HCT116 (cell line): ENCODE data around the gene DLG2. TPM values are rescaled to one million over a fixed set of nuclear protein-coding genes. Genes with fewer than 3 reads are reported as not detected.

Experiments
- ATAC-seq: fragments of 200-7000 bp; cut with Tn5 transposase; 2 replicates; pipeline ENCODE4 v1.9.1; 2020; ENCODE audit warnings: mild to moderate bottlenecking, moderate library complexity
- BruUV-seq: library from RNA; stranded (reverse); fragments of 400-500 nt; replicated peaks from 2 replicates; lab custom pipeline; 2021; lab: Mats Ljungman, UMichigan
- CTCF ChIA-PET: fragments of 300-600 bp; sonication (Branson Sonifier 250); formaldehyde crosslinking; loops from one replicate; lab custom pipeline; 2021; ENCODE audit warnings: antibody characterized with exemption; lab: Charles Lee
- POLR2A ChIA-PET: fragments of 300-600, 350-600 bp; sonication (Branson Sonifier 250); formaldehyde crosslinking; loops from one replicate; lab custom pipeline; 2021; ENCODE audit warnings: antibody characterized with exemption; lab: Charles Lee
- RAD21 ChIA-PET, 2 experiments: fragments of 300-600 bp; sonication (Branson Sonifier 250); formaldehyde crosslinking; loops; one replicate each; lab custom pipeline; 2023; ENCODE audit warnings: low total read pairs in 2 of 2; ENCODE audit not compliant: uncharacterized antibody in 2 of 2, unreplicated experiment in 2 of 2, low non-redundant PET in 1 of 2; lab: Charles Lee
- DNase-seq: peaks from one replicate; pipeline ENCODE4 v3.0.0-alpha.2; 2010; ENCODE audit warnings: low read depth, low spot score
- H2AFZ ChIP-seq: fragments of 200-600 bp; shearing (Covaris generic), sonication (generic); 2 replicates; pipeline ENCODE4 v1.6.1; 2017; ENCODE audit warnings: low read depth, mixed run types, mixed read lengths, antibody characterized with exemption, low read length; ENCODE audit not compliant: poor library complexity, severe bottlenecking
- H3K27ac ChIP-seq: 2 replicates; pipeline ENCODE4 v1.5.1; 2012; ENCODE audit warnings: low read depth, low read length
- H3K27me3 ChIP-seq: fragments of 200-600 bp; sonication (generic); 2 replicates; pipeline ENCODE4 v1.6.1; 2016; ENCODE audit warnings: mixed run types, low read length, mixed read lengths; ENCODE audit not compliant: insufficient read depth
- H3K36me3 ChIP-seq, 2 experiments: fragments of 200-500 bp in 1 of 2; fragments of 200-600 bp in 1 of 2; sonication (Bioruptor generic) in 1 of 2; sonication (generic) in 1 of 2; 2 replicates each; pipeline versions ENCODE4 v1.5.1 to v1.6.1; 2014 to 2016; ENCODE audit warnings: low read length in 2 of 2, inconsistent platforms in 1 of 2, mixed read lengths in 1 of 2, mixed run types in 1 of 2; ENCODE audit not compliant: insufficient read depth in 2 of 2, control insufficient read depth in 1 of 2
- H3K4me1 ChIP-seq, 2 experiments: fragments of 200-600 bp in 1 of 2; sonication (generic) in 1 of 2; 2 replicates each; pipeline versions ENCODE4 v1.5.1 to v1.6.1; 2012 to 2017; ENCODE audit warnings: low read length in 2 of 2, inconsistent platforms in 1 of 2, mild to moderate bottlenecking in 1 of 2, mixed read lengths in 1 of 2, mixed run types in 1 of 2, moderate library complexity in 1 of 2; ENCODE audit not compliant: insufficient read depth in 2 of 2, control insufficient read depth in 1 of 2
- H3K4me2 ChIP-seq: fragments of 200-600 bp; sonication (generic); 2 replicates; pipeline ENCODE4 v1.6.1; 2017; ENCODE audit warnings: mixed run types, low read length, mixed read lengths
- H3K4me3 ChIP-seq, 2 experiments: fragments of 200-600 bp in 1 of 2; sonication (generic) in 1 of 2; replicated peaks in 1 of 2; 2 replicates each; pipeline ENCODE4 v1.5.1; 2011 to 2016; ENCODE audit warnings: low read length in 2 of 2, control low read depth in 1 of 2, low read depth in 1 of 2, mild to moderate bottlenecking in 1 of 2, mixed read lengths in 1 of 2, mixed run types in 1 of 2
- H3K79me2 ChIP-seq: fragments of 200-600 bp; sonication (generic); 2 replicates; pipeline ENCODE4 v1.6.1; 2017; ENCODE audit warnings: mild to moderate bottlenecking, mixed run types, low read length, moderate library complexity, mixed read lengths; ENCODE audit not compliant: insufficient read depth
- H3K9ac ChIP-seq: fragments of 200-600 bp; sonication (generic); 2 replicates; pipeline ENCODE4 v1.6.1; 2016; ENCODE audit warnings: low read length, mixed read lengths
- H3K9me2 ChIP-seq: fragments of 200-600 bp; sonication (generic), shearing (Covaris generic); 2 replicates; pipeline ENCODE4 v1.6.1; 2017; ENCODE audit warnings: mixed run types, mild to moderate bottlenecking, moderate library complexity; ENCODE audit not compliant: insufficient read depth
- H3K9me3 ChIP-seq, 2 experiments: fragments of 200-500 bp in 1 of 2; fragments of 200-600 bp in 1 of 2; sonication (Bioruptor generic) in 1 of 2; sonication (generic) in 1 of 2; 2 replicates each; pipeline ENCODE4 v1.6.1; 2014 to 2017; ENCODE audit warnings: low read length in 2 of 2, mixed read lengths in 2 of 2, inconsistent platforms in 1 of 2, low read depth in 1 of 2, mild to moderate bottlenecking in 1 of 2, mixed run types in 1 of 2, moderate library complexity in 1 of 2; ENCODE audit not compliant: control insufficient read depth in 1 of 2, insufficient read depth in 1 of 2
- H4K20me1 ChIP-seq: fragments of 200-600 bp; sonication (generic), shearing (Covaris generic); 2 replicates; pipeline ENCODE4 v1.6.1; 2017; ENCODE audit warnings: mixed run types, mild to moderate bottlenecking, moderate library complexity; ENCODE audit not compliant: insufficient read depth
- CBX3 ChIP-seq: IDR thresholded peaks from 2 replicates; pipeline ENCODE4 v1.6.1; 2012; ENCODE audit warnings: low read depth
- CEBPB ChIP-seq: IDR thresholded peaks from 2 replicates; pipeline ENCODE4 v1.6.1; 2012; ENCODE audit warnings: low read depth
- EGR1 ChIP-seq: IDR thresholded peaks from 2 replicates; pipeline ENCODE4 v1.6.1; 2012; ENCODE audit warnings: low read depth
- ELF1 ChIP-seq: IDR thresholded peaks from 2 replicates; pipeline ENCODE4 v1.6.1; 2012; ENCODE audit warnings: low read depth, borderline replicate concordance
- EZH2phosphoT487 ChIP-seq: fragments of 200-600 bp; IDR thresholded peaks from 2 replicates; pipeline ENCODE4 v1.6.1; 2018; ENCODE audit warnings: antibody characterized with exemption, borderline replicate concordance
- JUND ChIP-seq: IDR thresholded peaks from 2 replicates; pipeline ENCODE4 v1.6.1; 2012
- POLR2A ChIP-seq: IDR thresholded peaks from 2 replicates; pipeline ENCODE4 v1.7.0; 2011; ENCODE audit warnings: borderline replicate concordance; ENCODE audit not compliant: insufficient read depth, insufficient read length; ENCODE audit errors: extremely low read depth
- POLR2AphosphoS5 ChIP-seq: IDR thresholded peaks from 2 replicates; pipeline ENCODE4 v1.6.1; 2011; ENCODE audit warnings: mild to moderate bottlenecking, low read depth, low read length, moderate library complexity
- SIN3A ChIP-seq: IDR thresholded peaks from 2 replicates; pipeline ENCODE4 v1.6.1; 2012; ENCODE audit warnings: low read depth
- SP1 ChIP-seq: IDR thresholded peaks from 2 replicates; pipeline ENCODE4 v1.6.1; 2012; ENCODE audit warnings: low read depth
- SRF ChIP-seq: IDR thresholded peaks from 2 replicates; pipeline ENCODE4 v1.6.1; 2012; ENCODE audit warnings: low read depth
- TCF7L2 ChIP-seq: IDR thresholded peaks from 2 replicates; pipeline ENCODE4 v1.7.0; 2011; ENCODE audit warnings: borderline replicate concordance, inconsistent platforms; ENCODE audit not compliant: insufficient read depth, insufficient read length; ENCODE audit errors: extremely low read depth
- YY1 ChIP-seq: IDR thresholded peaks from 2 replicates; pipeline ENCODE4 v1.6.1; 2011; ENCODE audit warnings: low read length, low read depth, moderate library complexity, mild to moderate bottlenecking; ENCODE audit not compliant: insufficient replicate concordance; ENCODE audit errors: extremely low read depth
- ZFX ChIP-seq: fragments of 450-650 bp; IDR thresholded peaks from 2 replicates; pipeline ENCODE4 v1.6.1; 2017
- ZNF274 ChIP-seq: fragments of 200-500 bp; sonication (Bioruptor generic); IDR thresholded peaks from 2 replicates; pipeline ENCODE4 v1.6.1; 2014; ENCODE audit warnings: mild to moderate bottlenecking, low read depth, low read length, inconsistent platforms
- intact Hi-C: fragments of 100-400 bp; cut with micrococcal nuclease; formaldehyde crosslinking; loops from 2 replicates; pipeline ENCODE4 v1.10.0; 2022
- total RNA-seq: library from RNA; stranded (reverse); gene quantifications from one replicate; pipeline ENCODE4 v1.2.1, GENCODE V29; 2021; ENCODE audit not compliant: unreplicated experiment
- TF ChIP-seq, protein P1 (sequence below), 3 experiments: fragments of 200-600 bp in 1 of 3; sonication (generic) in 1 of 3; IDR thresholded peaks in 2 of 3; conservative IDR thresholded peaks in 1 of 3; 2 replicates each; pipeline ENCODE4 v1.5.1; 2012 to 2017; ENCODE audit warnings: low read depth in 2 of 3, low read length in 2 of 3, antibody characterized with exemption in 1 of 3, borderline replicate concordance in 1 of 3, control low read depth in 1 of 3, mild to moderate bottlenecking in 1 of 3, mixed read lengths in 1 of 3, mixed run types in 1 of 3, moderate library complexity in 1 of 3; ENCODE audit not compliant: insufficient read depth in 1 of 3
- TF ChIP-seq, protein P2 (sequence below): IDR thresholded peaks from 2 replicates; pipeline ENCODE4 v1.6.1; 2011; ENCODE audit warnings: mild to moderate bottlenecking, low read length, moderate library complexity; ENCODE audit not compliant: insufficient replicate concordance; ENCODE audit errors: extremely low read depth
- TF ChIP-seq, protein P3 (sequence below): IDR thresholded peaks from 2 replicates; pipeline ENCODE4 v1.6.1; 2012
- TF ChIP-seq, protein P4 (sequence below): IDR thresholded peaks from 2 replicates; pipeline ENCODE4 v1.6.1; 2012

Gene DLG2
- total RNA-seq, 1 experiment from 2014 or later = 2.4 TPM

DNA sequence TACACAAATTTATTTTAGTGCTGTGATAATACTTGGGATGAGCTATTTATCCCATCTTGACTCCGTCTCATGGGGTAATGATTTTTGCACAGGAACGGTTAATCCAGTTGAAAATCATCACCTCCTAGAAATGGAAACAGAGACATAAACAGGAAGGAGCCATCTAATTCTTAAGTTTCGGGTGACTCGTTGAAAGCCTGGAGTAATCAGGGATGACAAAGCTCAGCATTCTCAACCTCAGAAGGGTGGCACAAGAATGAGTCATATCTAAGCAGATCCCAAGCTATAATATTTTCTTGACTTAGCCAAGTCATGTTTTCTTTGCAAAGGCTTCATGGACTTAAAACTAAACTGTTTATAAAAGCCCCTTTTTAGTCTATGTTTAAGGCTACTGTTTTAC lies 2060.2 kb downstream of the DLG2 start:
- intact Hi-C loops = no loop called here
- no peak overlapping the region for H2AFZ ChIP-seq
- H3K4me1 ChIP-seq = no peaks in the 10 kb centered on the region
- H3K27ac ChIP-seq = no peak overlapping the region
- no peaks in the 10 kb centered on the region for H3K79me2 ChIP-seq
- CTCF ChIA-PET = no interaction called here
- no peaks in the 10 kb centered on the region for H3K36me3 ChIP-seq
- H3K4me3 ChIP-seq = no peak overlapping the region
- H3K9ac ChIP-seq = no peak overlapping the region
- H3K9me2 ChIP-seq = no peaks in the 10 kb centered on the region
- ATAC-seq (no peak), DNase-seq (no peak)
- no peak overlapping the region for H3K4me2 ChIP-seq
- BruUV-seq = no TSS peak
- RAD21 ChIA-PET = no interaction called here
- no peaks in the 10 kb centered on the region for H4K20me1 ChIP-seq
- POLR2A ChIA-PET = no interaction called here
- TF ChIP-seq EZH2phosphoT487 = no peak
- H3K27me3 ChIP-seq = peaks cover 16% of the 10 kb centered on the region; the same call in 1 of the 2 replicates
- H3K9me3 ChIP-seq = no peaks in the 10 kb centered on the region

DNA sequence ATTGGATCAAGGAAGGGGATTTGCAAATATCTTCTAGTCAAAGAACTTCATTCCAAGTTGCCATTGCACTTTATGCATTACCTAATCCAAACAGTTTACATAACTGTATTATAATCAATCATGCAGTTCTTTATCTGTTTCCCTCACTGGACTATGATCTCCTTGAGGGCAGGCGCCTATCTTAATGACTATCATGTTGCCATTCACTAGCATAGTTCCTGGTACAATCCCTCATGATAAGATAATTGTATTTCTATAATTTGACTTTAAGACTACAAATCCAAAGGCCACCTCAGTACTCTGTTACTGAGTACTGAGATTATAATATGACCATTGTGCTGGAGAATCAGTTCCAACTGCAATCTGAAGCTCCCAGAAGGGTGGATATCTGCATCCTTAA lies 2062.3 kb downstream of the DLG2 start:
- no peaks in the 10 kb centered on the region for H3K4me1 ChIP-seq
- H3K79me2 ChIP-seq = no peaks in the 10 kb centered on the region
- no peaks in the 10 kb centered on the region for H3K9me3 ChIP-seq
- intact Hi-C loops = no loop called here
- H3K9me2 ChIP-seq = no peaks in the 10 kb centered on the region
- no TSS peak for BruUV-seq
- no peaks in the 10 kb centered on the region for H3K36me3 ChIP-seq
- H3K27ac ChIP-seq = no peak overlapping the region
- no peak overlapping the region for H3K9ac ChIP-seq
- H3K4me2 ChIP-seq = no peak overlapping the region
- no peak overlapping the region for H3K4me3 ChIP-seq
- ChIA-PET POLR2A (no interaction called here), CTCF (no interaction called here), RAD21 (no interaction called here)
- no peak overlapping the region for H2AFZ ChIP-seq
- ATAC-seq (no peak), DNase-seq (no peak)
- no peaks in the 10 kb centered on the region for H4K20me1 ChIP-seq
- peaks cover 16% of the 10 kb centered on the region; the same call in 1 of the 2 replicates for H3K27me3 ChIP-seq
- TF ChIP-seq, protein P1, sequence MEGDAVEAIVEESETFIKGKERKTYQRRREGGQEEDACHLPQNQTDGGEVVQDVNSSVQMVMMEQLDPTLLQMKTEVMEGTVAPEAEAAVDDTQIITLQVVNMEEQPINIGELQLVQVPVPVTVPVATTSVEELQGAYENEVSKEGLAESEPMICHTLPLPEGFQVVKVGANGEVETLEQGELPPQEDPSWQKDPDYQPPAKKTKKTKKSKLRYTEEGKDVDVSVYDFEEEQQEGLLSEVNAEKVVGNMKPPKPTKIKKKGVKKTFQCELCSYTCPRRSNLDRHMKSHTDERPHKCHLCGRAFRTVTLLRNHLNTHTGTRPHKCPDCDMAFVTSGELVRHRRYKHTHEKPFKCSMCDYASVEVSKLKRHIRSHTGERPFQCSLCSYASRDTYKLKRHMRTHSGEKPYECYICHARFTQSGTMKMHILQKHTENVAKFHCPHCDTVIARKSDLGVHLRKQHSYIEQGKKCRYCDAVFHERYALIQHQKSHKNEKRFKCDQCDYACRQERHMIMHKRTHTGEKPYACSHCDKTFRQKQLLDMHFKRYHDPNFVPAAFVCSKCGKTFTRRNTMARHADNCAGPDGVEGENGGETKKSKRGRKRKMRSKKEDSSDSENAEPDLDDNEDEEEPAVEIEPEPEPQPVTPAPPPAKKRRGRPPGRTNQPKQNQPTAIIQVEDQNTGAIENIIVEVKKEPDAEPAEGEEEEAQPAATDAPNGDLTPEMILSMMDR (IDR thresholded peaks at IDR 0.05 in 2 of 3, conservative IDR thresholded peaks at IDR 0.05 in 1 of 3; ENCODE audit: borderline replicate concordance in 1 of 3, insufficient read depth in 1 of 3, low read depth in 2 of 3, low read length in 2 of 3) = no peak
- no peak for TF ChIP-seq CBX3
- no peak for TF ChIP-seq SRF
- TF ChIP-seq CEBPB = no peak
- TF ChIP-seq TCF7L2 = no peak
- no peak for TF ChIP-seq SP1
- no peak for TF ChIP-seq SIN3A
- TF ChIP-seq, protein P2, sequence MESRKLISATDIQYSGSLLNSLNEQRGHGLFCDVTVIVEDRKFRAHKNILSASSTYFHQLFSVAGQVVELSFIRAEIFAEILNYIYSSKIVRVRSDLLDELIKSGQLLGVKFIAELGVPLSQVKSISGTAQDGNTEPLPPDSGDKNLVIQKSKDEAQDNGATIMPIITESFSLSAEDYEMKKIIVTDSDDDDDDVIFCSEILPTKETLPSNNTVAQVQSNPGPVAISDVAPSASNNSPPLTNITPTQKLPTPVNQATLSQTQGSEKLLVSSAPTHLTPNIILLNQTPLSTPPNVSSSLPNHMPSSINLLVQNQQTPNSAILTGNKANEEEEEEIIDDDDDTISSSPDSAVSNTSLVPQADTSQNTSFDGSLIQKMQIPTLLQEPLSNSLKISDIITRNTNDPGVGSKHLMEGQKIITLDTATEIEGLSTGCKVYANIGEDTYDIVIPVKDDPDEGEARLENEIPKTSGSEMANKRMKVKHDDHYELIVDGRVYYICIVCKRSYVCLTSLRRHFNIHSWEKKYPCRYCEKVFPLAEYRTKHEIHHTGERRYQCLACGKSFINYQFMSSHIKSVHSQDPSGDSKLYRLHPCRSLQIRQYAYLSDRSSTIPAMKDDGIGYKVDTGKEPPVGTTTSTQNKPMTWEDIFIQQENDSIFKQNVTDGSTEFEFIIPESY = no peak
- TF ChIP-seq ZFX = no peak
- TF ChIP-seq POLR2A = no peak
- no peak for TF ChIP-seq ELF1
- TF ChIP-seq, protein P3, sequence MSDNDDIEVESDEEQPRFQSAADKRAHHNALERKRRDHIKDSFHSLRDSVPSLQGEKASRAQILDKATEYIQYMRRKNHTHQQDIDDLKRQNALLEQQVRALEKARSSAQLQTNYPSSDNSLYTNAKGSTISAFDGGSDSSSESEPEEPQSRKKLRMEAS = no peak
- no peak for TF ChIP-seq YY1
- no peak for TF ChIP-seq POLR2AphosphoS5
- TF ChIP-seq JUND = no peak
- no peak for TF ChIP-seq EGR1
- TF ChIP-seq, protein P4, sequence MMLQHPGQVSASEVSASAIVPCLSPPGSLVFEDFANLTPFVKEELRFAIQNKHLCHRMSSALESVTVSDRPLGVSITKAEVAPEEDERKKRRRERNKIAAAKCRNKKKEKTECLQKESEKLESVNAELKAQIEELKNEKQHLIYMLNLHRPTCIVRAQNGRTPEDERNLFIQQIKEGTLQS = no peak
- no peak for TF ChIP-seq ZNF274
